Superior temporal gyrus (tissue), 1 donor: ENCODE data around the gene TRPM2.
"Not testable (repeated sequence)": the region's sequence is repeated elsewhere in the genome, so short reads cannot be mapped to it uniquely, and the experiment has no call there.

Source experiments
- DNase-seq: peaks from one replicate; pipeline ENCODE4 v3.0.0-alpha.2; 2016; ENCODE audit errors: extremely low spot score

The TRPM2 gene

GRCh38 chr21:44397431-44398031 lies 44.1 kb downstream of the TRPM2 start:
- DNase-seq, result no peak

GRCh38 chr21:44398499-44398898 lies 45.1 kb downstream of the TRPM2 start:
- no peak for DNase-seq

- no peak for DNase-seq
Observed at GRCh38 chr21:44399151-44399954, 45.9 kb downstream of the TRPM2 start.

- no peak for DNase-seq
Observed at GRCh38 chr21:44399955-44400790, 46.8 kb downstream of the TRPM2 start.

- DNase-seq, result no peak
Observed at GRCh38 chr21:44400791-44401385, 47.5 kb downstream of the TRPM2 start.

- no peak for DNase-seq
Observed at GRCh38 chr21:44401386-44402160, 48.2 kb downstream of the TRPM2 start.

GRCh38 chr21:44402323-44403105 lies 49.1 kb downstream of the TRPM2 start:
- no peak for DNase-seq

GRCh38 chr21:44403106-44404020 lies 49.9 kb downstream of the TRPM2 start:
- no peak for DNase-seq

GRCh38 chr21:44404482-44404881 lies 51.1 kb downstream of the TRPM2 start:
- not testable (repeated sequence) for DNase-seq

- no peak for DNase-seq
Observed at GRCh38 chr21:44405091-44405947, 51.9 kb downstream of the TRPM2 start.

GRCh38 chr21:44405948-44406872 lies 52.8 kb downstream of the TRPM2 start:
- no peak for DNase-seq

- no peak for DNase-seq
Observed at GRCh38 chr21:44406953-44407352, 53.5 kb downstream of the TRPM2 start.

GRCh38 chr21:44407493-44407892 lies 54.1 kb downstream of the TRPM2 start:
- DNase-seq, result no peak

GRCh38 chr21:44408226-44408625 lies 54.8 kb downstream of the TRPM2 start:
- DNase-seq, result no peak

- no peak for DNase-seq
Observed at GRCh38 chr21:44413566-44414290, 60.3 kb downstream of the TRPM2 start.

- DNase-seq, result no peak
Observed at GRCh38 chr21:44414291-44415072, 61.1 kb downstream of the TRPM2 start.
